Right atrium auricular region (tissue), 2 donors: Measurements from ENCODE around the gene GGNBP2. TPM values are rescaled to one million over a fixed set of nuclear protein-coding genes. Genes with fewer than 3 reads are reported as not detected.
"Not testable (repeated sequence)": the region's sequence is repeated elsewhere in the genome, so short reads cannot be mapped to it uniquely, and the experiment has no call there.

ENCODE experiments used
- DNase-seq: peaks from one replicate; pipeline ENCODE4 v3.0.0-alpha.2; 2019; ENCODE audit warnings: low spot score
- H3K27ac ChIP-seq, 2 donors: fragments of 200-600 bp; sonication (generic); 1 replicate in 1 of 2; 2 replicates in 1 of 2; pipeline ENCODE4 v1.5.1; 2016 to 2019
- H3K27me3 ChIP-seq, 2 donors: fragments of 200-600 bp; sonication (generic); one replicate each; pipeline versions ENCODE4 v1.5.1 to v1.6.0; 2017 to 2019
- H3K36me3 ChIP-seq: fragments of 200-600 bp; sonication (generic); one replicate; pipeline ENCODE4 v1.5.1; 2016
- H3K4me1 ChIP-seq, 2 donors: fragments of 200-600 bp; sonication (generic); one replicate each; pipeline versions ENCODE4 v1.5.1 to v1.6.0; 2017 to 2019
- H3K4me3 ChIP-seq, 2 donors: fragments of 200-600 bp; sonication (generic); 1 replicate in 1 of 2; 2 replicates in 1 of 2; pipeline ENCODE4 v1.5.1; 2017 to 2019; ENCODE audit warnings: mild to moderate bottlenecking in 1 of 2, moderate library complexity in 1 of 2
- H3K9me3 ChIP-seq, 2 donors: fragments of 200-600 bp; sonication (generic); one replicate each; pipeline ENCODE4 v1.5.1; 2019
- total RNA-seq, 2 donors: library from RNA; depleted of rRNA; stranded (reverse); fragments of >200 nt; gene quantifications; one replicate each; pipeline ENCODE4 v1.1.0, GENCODE V29; 2016
- TF ChIP-seq, protein P1 (sequence below), 2 donors: fragments of 200-600 bp; sonication (generic); IDR thresholded peaks; one replicate each; pipeline ENCODE4 v1.5.1; 2019; ENCODE audit warnings: antibody characterized with exemption in 2 of 2

GGNBP2 gene
- total RNA-seq, 2 donors from 2014 or later = 26.7 to 30.1 TPM

- H3K27me3 ChIP-seq = no peaks in the 10 kb centered on the region
- no peak overlapping the region for H3K27ac ChIP-seq
- peaks cover 27% of the 10 kb centered on the region for H3K36me3 ChIP-seq
- no peak overlapping the region for H3K4me3 ChIP-seq
- no peaks in the 10 kb centered on the region for H3K4me1 ChIP-seq
- TF ChIP-seq, protein P1, sequence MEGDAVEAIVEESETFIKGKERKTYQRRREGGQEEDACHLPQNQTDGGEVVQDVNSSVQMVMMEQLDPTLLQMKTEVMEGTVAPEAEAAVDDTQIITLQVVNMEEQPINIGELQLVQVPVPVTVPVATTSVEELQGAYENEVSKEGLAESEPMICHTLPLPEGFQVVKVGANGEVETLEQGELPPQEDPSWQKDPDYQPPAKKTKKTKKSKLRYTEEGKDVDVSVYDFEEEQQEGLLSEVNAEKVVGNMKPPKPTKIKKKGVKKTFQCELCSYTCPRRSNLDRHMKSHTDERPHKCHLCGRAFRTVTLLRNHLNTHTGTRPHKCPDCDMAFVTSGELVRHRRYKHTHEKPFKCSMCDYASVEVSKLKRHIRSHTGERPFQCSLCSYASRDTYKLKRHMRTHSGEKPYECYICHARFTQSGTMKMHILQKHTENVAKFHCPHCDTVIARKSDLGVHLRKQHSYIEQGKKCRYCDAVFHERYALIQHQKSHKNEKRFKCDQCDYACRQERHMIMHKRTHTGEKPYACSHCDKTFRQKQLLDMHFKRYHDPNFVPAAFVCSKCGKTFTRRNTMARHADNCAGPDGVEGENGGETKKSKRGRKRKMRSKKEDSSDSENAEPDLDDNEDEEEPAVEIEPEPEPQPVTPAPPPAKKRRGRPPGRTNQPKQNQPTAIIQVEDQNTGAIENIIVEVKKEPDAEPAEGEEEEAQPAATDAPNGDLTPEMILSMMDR (IDR thresholded peaks at IDR 0.05) = no peak
- H3K9me3 ChIP-seq = no peaks in the 10 kb centered on the region
- no peak for DNase-seq
Measured at GRCh38 chr17:36504156-36504545, 40.6 kb upstream of the GGNBP2 start.

GRCh38 chr17:36505171-36505570, 39.5 kb upstream of the GGNBP2 start:
- Histone ChIP-seq H3K27me3 (no peaks in the 10 kb centered on the region), H3K27ac (no peak overlapping the region), H3K36me3 (peaks cover 26% of the 10 kb centered on the region), H3K4me3 (no peak overlapping the region), H3K4me1 (no peaks in the 10 kb centered on the region), H3K9me3 (no peaks in the 10 kb centered on the region)
- TF ChIP-seq, protein P1 (IDR thresholded peaks at IDR 0.05) = no peak
- no peak for DNase-seq

DNA sequence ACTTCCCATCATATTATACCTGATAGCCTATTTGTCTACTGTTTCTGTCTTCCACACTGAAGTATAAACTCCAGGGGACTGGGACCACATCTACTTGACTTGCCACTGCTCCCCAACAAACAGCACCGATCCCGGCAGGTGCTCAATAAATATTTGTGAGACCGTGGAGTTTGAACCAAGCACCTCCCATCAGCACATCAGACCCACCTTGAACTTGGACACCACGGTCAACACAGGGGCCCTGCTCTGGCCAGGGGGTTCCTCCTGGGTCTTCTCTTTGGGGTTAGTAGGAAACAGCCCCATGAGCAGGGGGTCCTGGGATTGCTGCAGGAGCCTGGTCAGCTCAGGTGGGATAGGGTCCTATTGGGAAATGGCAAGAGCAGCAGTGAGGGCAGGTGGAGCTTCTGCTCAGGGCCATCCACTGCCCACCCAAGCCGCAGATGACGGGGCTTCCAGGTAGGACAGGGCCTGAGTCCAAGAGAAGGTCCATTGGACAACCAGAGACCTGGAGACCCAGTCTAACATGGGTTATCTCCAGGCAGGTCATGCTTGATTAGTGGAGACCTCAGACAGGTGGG, 38.4 kb upstream of the GGNBP2 start:
- Histone ChIP-seq H3K27ac (no peak overlapping the region), H3K27me3 (no peaks in the 10 kb centered on the region), H3K4me1 (no peaks in the 10 kb centered on the region), H3K36me3 (peaks cover 26% of the 10 kb centered on the region), H3K9me3 (no peaks in the 10 kb centered on the region), H3K4me3 (no peak overlapping the region)
- DNase-seq = no peak
- TF ChIP-seq, protein P1 (IDR thresholded peaks at IDR 0.05) = no peak

DNA sequence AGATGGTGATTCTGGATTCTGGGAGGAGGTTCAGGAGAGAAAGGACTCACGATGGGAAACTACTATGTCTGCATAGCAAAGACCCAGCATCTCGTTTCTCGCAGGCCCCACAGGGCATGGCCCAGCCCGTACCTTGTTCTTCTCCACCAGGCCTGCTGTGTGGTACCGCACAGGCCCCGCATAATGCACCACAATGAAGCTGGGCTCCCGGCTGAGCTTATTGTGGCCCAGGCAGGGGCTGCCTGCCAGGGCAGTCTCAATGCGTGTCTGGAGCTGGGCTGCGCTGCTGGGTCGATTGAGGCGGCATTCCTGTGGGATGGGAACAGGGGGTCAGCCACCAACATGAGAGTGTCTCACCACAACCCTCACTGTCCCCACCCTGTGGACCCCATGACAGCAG, 37.9 kb upstream of the GGNBP2 start:
- Histone ChIP-seq H3K4me3 (no peak overlapping the region), H3K27ac (no peak overlapping the region), H3K27me3 (no peaks in the 10 kb centered on the region), H3K4me1 (no peaks in the 10 kb centered on the region), H3K9me3 (no peaks in the 10 kb centered on the region), H3K36me3 (peaks cover 26% of the 10 kb centered on the region)
- TF ChIP-seq, protein P1 (IDR thresholded peaks at IDR 0.05) = no peak
- DNase-seq = no peak

DNA sequence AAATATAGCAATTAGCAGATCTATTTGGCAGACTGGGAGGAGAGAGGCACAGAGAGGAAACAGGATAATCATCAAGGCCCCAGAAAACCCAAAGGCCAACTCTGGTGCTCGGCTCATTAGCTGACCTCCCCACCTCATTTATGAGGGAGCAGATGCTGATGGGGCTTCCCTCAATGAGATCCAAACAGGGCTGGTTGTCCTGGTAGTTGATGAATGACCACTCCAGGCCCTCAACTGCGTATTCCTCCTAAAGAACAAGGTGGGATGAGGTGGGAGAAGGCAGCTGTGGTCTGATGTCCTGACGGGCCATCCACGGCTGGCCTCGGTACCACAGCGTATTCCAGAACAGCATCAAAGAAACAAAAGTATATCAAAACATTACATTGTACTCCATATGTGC, 37.5 kb upstream of the GGNBP2 start:
- Histone ChIP-seq H3K4me3 (no peak overlapping the region), H3K27me3 (no peaks in the 10 kb centered on the region), H3K36me3 (peaks cover 26% of the 10 kb centered on the region), H3K4me1 (no peaks in the 10 kb centered on the region), H3K27ac (no peak overlapping the region), H3K9me3 (no peaks in the 10 kb centered on the region)
- DNase-seq = no peak
- TF ChIP-seq, protein P1 (IDR thresholded peaks at IDR 0.05) = no peak

GRCh38 chr17:36508439-36508838, 36.3 kb upstream of the GGNBP2 start:
- not testable (repeated sequence) for H3K4me1 ChIP-seq, H3K9me3 ChIP-seq, H3K4me3 ChIP-seq, DNase-seq, H3K27me3 ChIP-seq, H3K27ac ChIP-seq
- H3K36me3 ChIP-seq = peaks cover 28% of the 10 kb centered on the region
